ENCODE results near the gene TMEM164.

Gene TMEM164

GRCh38 chrX:110173192-110174175 is 170.6 kb downstream of the TMEM164 start:
- no peak for DNase-seq

GRCh38 chrX:110175146-110175545 is 172.2 kb downstream of the TMEM164 start:
- no peak for DNase-seq

- DNase-seq, result no peak
These were observed 172.8 kb downstream of the TMEM164 start for GRCh38 chrX:110175696-110176095.

- no peak for DNase-seq
These were observed 175.4 kb downstream of the TMEM164 start for GRCh38 chrX:110178179-110178865.

- DNase-seq, result no peak
These were observed 177.4 kb downstream of the TMEM164 start for GRCh38 chrX:110180176-110180927.

- DNase-seq, result no peak
These were observed 178.0 kb downstream of the TMEM164 start for GRCh38 chrX:110180928-110181310.

GRCh38 chrX:110181459-110182137 is 178.7 kb downstream of the TMEM164 start:
- no peak for DNase-seq

- no peak for DNase-seq
These were observed 179.4 kb downstream of the TMEM164 start for GRCh38 chrX:110182362-110182761.

GRCh38 chrX:110182865-110183264 is 180.0 kb downstream of the TMEM164 start:
- no peak for DNase-seq

GRCh38 chrX:110183314-110183713 is 180.4 kb downstream of the TMEM164 start:
- DNase-seq, result no peak

- DNase-seq, result no peak
These were observed 186.0 kb downstream of the TMEM164 start for GRCh38 chrX:110188701-110189558.

GRCh38 chrX:110192516-110192915 is 189.6 kb downstream of the TMEM164 start:
- no peak for DNase-seq

GRCh38 chrX:110194977-110195376 is 192.1 kb downstream of the TMEM164 start:
- DNase-seq, result no peak

GRCh38 chrX:110201799-110202198 is 198.9 kb downstream of the TMEM164 start:
- no peak for DNase-seq

GRCh38 chrX:110204986-110205385 is 202.1 kb downstream of the TMEM164 start:
- DNase-seq, result no peak

- DNase-seq, result no peak
These were observed 205.2 kb downstream of the TMEM164 start for GRCh38 chrX:110208092-110208491.

- no peak for DNase-seq
These were observed 207.7 kb downstream of the TMEM164 start for GRCh38 chrX:110210417-110211139.

- DNase-seq, result no peak
These were observed 208.4 kb downstream of the TMEM164 start for GRCh38 chrX:110211340-110211739.

GRCh38 chrX:110212299-110212698 is 209.4 kb downstream of the TMEM164 start:
- no peak for DNase-seq

GRCh38 chrX:110213183-110213582 is 210.3 kb downstream of the TMEM164 start:
- DNase-seq, result no peak

GRCh38 chrX:110214684-110215083 is 211.8 kb downstream of the TMEM164 start:
- DNase-seq, result no peak

Data from T-helper 9 cell (primary cell).